ENCODE data around the gene SAMD3. TPM values are rescaled to one million over a fixed set of nuclear protein-coding genes. Genes with fewer than 3 reads are reported as not detected.

SAMD3 gene
- total and polyA plus RNA-seq, 2 of the 4 experiments (the other 2 are of a cell fraction) = 3.0 to 3.9 TPM

- no peak overlapping the region for H3K4ac ChIP-seq (ENCODE audit: low read depth, low read length)
- no peak overlapping the region for H3K9ac ChIP-seq (ENCODE audit: low read depth, low read length)
- no peak overlapping the region for H2AK5ac ChIP-seq (ENCODE audit: low read depth, low read length)
- H3K4me1 ChIP-seq (ENCODE audit: control insufficient read depth, insufficient read depth, low read length) = peaks cover 3% of the 10 kb centered on the region; the same call in 1 of the 2 replicates
- ChIA-PET POLR2A (ENCODE audit: unreplicated experiment) (no interaction called here), CTCF (no interaction called here)
- H3K56ac ChIP-seq (ENCODE audit: extremely low read depth, insufficient read depth, low read length) = no peak overlapping the region
- H3K18ac ChIP-seq (ENCODE audit: low read depth, low read length) = no peak overlapping the region
- H3K27ac ChIP-seq (ENCODE audit: insufficient read depth, low read length) = no peak overlapping the region
- no peak overlapping the region for H2AFZ ChIP-seq (replicated peaks; ENCODE audit: low read length, poor library complexity)
- dilution Hi-C loops (cut with HindIII; ENCODE audit: low sequenced_read_pairs, unreplicated experiment) (no loop called here), in situ Hi-C loops (cut with MboI; ENCODE audit: low sequenced_read_pairs) (no loop called here), intact Hi-C loops (cut with micrococcal nuclease) (loop anchor here (5.0 kb wide), 1 partner anchor 80 kb away; no protein-coding TSS in a partner anchor)
- no peak overlapping the region for H4K5ac ChIP-seq (ENCODE audit: low read depth, low read length)
- no peaks in the 10 kb centered on the region for H3K27me3 ChIP-seq (ENCODE audit: control insufficient read depth, insufficient read depth, low read length)
- H3K36me3 ChIP-seq (ENCODE audit: control insufficient read depth, insufficient read depth, low read length) = no peaks in the 10 kb centered on the region
- H2BK20ac ChIP-seq (ENCODE audit: low read depth, low read length) = no peak overlapping the region
- H3K79me1 ChIP-seq (ENCODE audit: low read depth in 1 of 2, low read length in 2 of 2) = 0 out of 4 replicates have a peak, but pooled peaks cover 0 to 3% of the 10 kb centered on the region in 2 experiments
- H4K91ac ChIP-seq (ENCODE audit: insufficient read depth, low read depth, low read length) = no peak overlapping the region
- ATAC-seq (ENCODE audit: low read depth) (no peak), DNase-seq (no peak)
- H2AK9ac ChIP-seq (replicated peaks; ENCODE audit: low read depth, low read length, poor library complexity) = no peak overlapping the region
- H3K4me2 ChIP-seq (ENCODE audit: low read depth, low read length) = no peak overlapping the region
- WGBS, 2 experiments (ENCODE audit: extremely low coverage in 2 of 2, insufficient read length in 1 of 2) = no CpG with 5 or more reads among the region's 2 CpGs
- no peak overlapping the region for H4K8ac ChIP-seq (ENCODE audit: low read depth in 2 of 2, low read length in 2 of 2)
- H2BK120ac ChIP-seq (ENCODE audit: low read depth, low read length) = no peak overlapping the region
- H2BK15ac ChIP-seq (ENCODE audit: low read depth, low read length) = no peak overlapping the region
- H3K9me1 ChIP-seq (ENCODE audit: insufficient read depth, low read length) = no peaks in the 10 kb centered on the region
- H3K23ac ChIP-seq (ENCODE audit: low read depth, low read length) = no peak overlapping the region
- no peak overlapping the region for H2BK5ac ChIP-seq (ENCODE audit: low read depth, low read length, poor library complexity, severe bottlenecking)
- no peaks in the 10 kb centered on the region for H4K20me1 ChIP-seq (ENCODE audit: insufficient read depth, low read length)
- H3K9me3 ChIP-seq (ENCODE audit: control insufficient read depth, insufficient read depth, low read length) = no peaks in the 10 kb centered on the region
- H3K4me3 ChIP-seq (ENCODE audit: insufficient read depth, low read depth, low read length) = no peak overlapping the region
- H3K14ac ChIP-seq (replicated peaks; ENCODE audit: low read depth, low read length) = no peak overlapping the region
- TF ChIP-seq USF2 (IDR thresholded peaks at IDR 0.05; ENCODE audit: low read depth, low read length) (no peak), MAZ (IDR thresholded peaks at IDR 0.05; ENCODE audit: borderline replicate concordance, low read depth, low read length) (no peak)
- no TSS peak for BruUV-seq (replicated peaks)
Observed at GRCh38 chr6:130127195-130127594, 95.6 kb downstream of the SAMD3 start.
